ENCODE data around the gene ZBED4. TPM values are rescaled to one million over a fixed set of nuclear protein-coding genes. Genes with fewer than 3 reads are reported as not detected.

Gene ZBED4
- total RNA-seq, 1 experiment from 2014 or later: 23.0 TPM

DNA sequence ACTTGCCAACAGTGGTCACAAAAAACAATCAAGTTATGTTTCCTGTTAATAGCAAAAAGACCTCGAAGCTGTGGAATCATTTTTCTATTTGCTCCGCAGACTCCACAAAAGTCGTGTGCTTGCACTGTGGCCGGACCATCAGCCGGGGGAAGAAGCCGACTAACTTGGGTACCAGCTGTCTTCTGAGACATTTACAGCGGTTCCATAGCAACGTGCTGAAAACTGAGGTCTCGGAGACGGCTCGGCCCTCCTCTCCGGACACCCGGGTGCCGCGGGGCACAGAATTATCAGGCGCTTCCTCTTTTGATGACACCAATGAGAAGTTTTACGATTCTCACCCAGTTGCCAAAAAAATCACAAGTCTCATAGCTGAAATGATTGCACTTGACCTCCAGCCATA, 31.6 kb downstream of the ZBED4 start:
- Histone ChIP-seq H3K27me3 (ENCODE audit: insufficient read depth, low read length) (no peaks in the 10 kb centered on the region), H3K27ac (ENCODE audit: insufficient read length, low read depth, low read length) (no peak overlapping the region), H2BK15ac (ENCODE audit: low read depth, low read length) (no peak overlapping the region), H2BK12ac (ENCODE audit: insufficient read length, low read depth, low read length) (no peak overlapping the region), H4K20me1 (ENCODE audit: control insufficient read depth, insufficient read depth, insufficient read length) (peaks cover 5% of the 10 kb centered on the region), H3K4ac (ENCODE audit: low read depth, low read length) (no peak overlapping the region), H3K18ac (ENCODE audit: insufficient read length, low read depth, low read length) (no peak overlapping the region), H3K4me1 (ENCODE audit: insufficient read depth, low read length) (no peaks in the 10 kb centered on the region), H4K5ac (ENCODE audit: insufficient read length, low read depth, low read length) (no peak overlapping the region), H3K56ac (ENCODE audit: insufficient read length, low read depth, low read length) (no peak overlapping the region), H4K8ac (replicated peaks; ENCODE audit: insufficient read length, low read depth, low read length) (no peak overlapping the region), H3K79me2 (ENCODE audit: insufficient read depth, low read length) (peaks cover 2% of the 10 kb centered on the region; the same call in 1 of the 2 replicates), H3K9me3 (ENCODE audit: control insufficient read depth, low read depth, low read length) (no peaks in the 10 kb centered on the region), H3K23me2 (ENCODE audit: insufficient read length, low read depth, low read length, poor library complexity, severe bottlenecking) (no peaks in the 10 kb centered on the region), H2AK5ac (ENCODE audit: insufficient read length, low read length) (no peak overlapping the region), H3K23ac (ENCODE audit: insufficient read length, low read depth, low read length) (no peak overlapping the region), H3K14ac (ENCODE audit: insufficient read depth, low read length) (no peak overlapping the region), H3K9ac (ENCODE audit: extremely low read depth, insufficient read length, low read length) (no peak overlapping the region), H3K4me2 (ENCODE audit: insufficient read depth, insufficient read length, low read length) (no peak overlapping the region), H2BK120ac (ENCODE audit: low read depth, low read length, poor library complexity, severe bottlenecking) (no peak overlapping the region), H2AFZ (ENCODE audit: low read length) (no peak overlapping the region), H3T11ph (ENCODE audit: low read length) (no peak overlapping the region), H3K79me1 (ENCODE audit: insufficient read depth, low read depth, low read length, poor library complexity, severe bottlenecking) (no peaks in the 10 kb centered on the region), H2BK5ac (ENCODE audit: insufficient read length, low read length) (no peak overlapping the region), H2BK20ac (ENCODE audit: low read depth, low read length, poor library complexity, severe bottlenecking) (no peak overlapping the region), H4K91ac (ENCODE audit: insufficient read length, low read depth, low read length) (no peak overlapping the region)
- DNase-seq: no peak
- H3K4me1 Mint-ChIP-seq: peaks cover 3% of the 10 kb centered on the region in 2 experiments
- H3K27ac Mint-ChIP-seq: no peak overlapping the region
- H3K36me3 Mint-ChIP-seq (ENCODE audit: insufficient read depth in 1 of 3, low read depth in 3 of 3): peaks cover 61 to 77% (median 72%) of the 10 kb centered on the region in 3 experiments
- no peak for TF ChIP-seq CTCF (conservative IDR thresholded peaks at IDR 0.05)
- H3K9me3 Mint-ChIP-seq: peaks cover 13 to 19% of the 10 kb centered on the region in 2 experiments
- no peak overlapping the region for H3K4me3 Mint-ChIP-seq
- H3K27me3 Mint-ChIP-seq (ENCODE audit: low read depth): no peaks in the 10 kb centered on the region
- no CpG with 5 or more reads among the region's 17 CpGs for WGBS (ENCODE audit: extremely low coverage, insufficient read length, low lambda C conversion rate)

All from H9 (cell line).